ENCODE measurements around the gene ARSJ. TPM values are rescaled to one million over a fixed set of nuclear protein-coding genes. Genes with fewer than 3 reads are reported as not detected.

ARSJ gene
- total RNA-seq, 1 donor, result 24.6 TPM

- no peak overlapping the region for H3K4me3 ChIP-seq (ENCODE audit: insufficient read depth, low read length)
- H3K79me2 ChIP-seq (ENCODE audit: insufficient read depth, low read length), result peaks cover 69% of the 10 kb centered on the region
- H3K27me3 ChIP-seq (ENCODE audit: insufficient read depth, low read length), result no peaks in the 10 kb centered on the region
- no peak overlapping the region for H3K27ac ChIP-seq (ENCODE audit: low read depth, low read length)
- no peaks in the 10 kb centered on the region for H3K9me3 ChIP-seq (ENCODE audit: low read depth, low read length)
- no peak for TF ChIP-seq CTCF (IDR thresholded peaks at IDR 0.05; ENCODE audit: extremely low read depth, low read depth, low read length)
- peaks cover 23% of the 10 kb centered on the region for H3K36me3 ChIP-seq (ENCODE audit: insufficient read depth, low read length)
- no peak overlapping the region for H2AFZ ChIP-seq (ENCODE audit: low read length)
- no peak for DNase-seq (ENCODE audit: insufficient read length, low spot score, missing footprints)
- H3K4me2 ChIP-seq (ENCODE audit: insufficient read depth, low read length), result no peak overlapping the region
- no peaks in the 10 kb centered on the region for H4K20me1 ChIP-seq (ENCODE audit: insufficient read depth, low read length)
- peaks cover 54% of the 10 kb centered on the region for H3K4me1 ChIP-seq (ENCODE audit: insufficient read depth, low read length)
Observed at GRCh38 chr4:113962719-113963265, 16.7 kb downstream of the ARSJ start.

- H4K20me1 ChIP-seq (ENCODE audit: insufficient read depth, low read length), result no peaks in the 10 kb centered on the region
- H3K4me2 ChIP-seq (ENCODE audit: insufficient read depth, low read length), result no peak overlapping the region
- no peak overlapping the region for H3K4me3 ChIP-seq (ENCODE audit: insufficient read depth, low read length)
- H3K27ac ChIP-seq (ENCODE audit: low read depth, low read length), result peak overlapping the region; percentile 89
- H3K4me1 ChIP-seq (ENCODE audit: insufficient read depth, low read length), result peaks cover 48% of the 10 kb centered on the region
- TF ChIP-seq CTCF (IDR thresholded peaks at IDR 0.05; ENCODE audit: extremely low read depth, low read depth, low read length), result no peak
- peaks cover 22% of the 10 kb centered on the region for H3K36me3 ChIP-seq (ENCODE audit: insufficient read depth, low read length)
- H2AFZ ChIP-seq (ENCODE audit: low read length), result no peak overlapping the region
- no peaks in the 10 kb centered on the region for H3K27me3 ChIP-seq (ENCODE audit: insufficient read depth, low read length)
- peaks cover 68% of the 10 kb centered on the region for H3K79me2 ChIP-seq (ENCODE audit: insufficient read depth, low read length)
- DNase-seq (ENCODE audit: insufficient read length, low spot score, missing footprints), result no peak
- H3K9me3 ChIP-seq (ENCODE audit: low read depth, low read length), result no peaks in the 10 kb centered on the region
Observed at GRCh38 chr4:113962016-113962347, 17.5 kb downstream of the ARSJ start.

- DNase-seq (ENCODE audit: insufficient read length, low spot score, missing footprints), result no peak
- Histone ChIP-seq H3K9me3 (ENCODE audit: low read depth, low read length) (no peaks in the 10 kb centered on the region), H4K20me1 (ENCODE audit: insufficient read depth, low read length) (no peaks in the 10 kb centered on the region), H3K79me2 (ENCODE audit: insufficient read depth, low read length) (peaks cover 70% of the 10 kb centered on the region), H3K4me3 (ENCODE audit: insufficient read depth, low read length) (no peak overlapping the region), H2AFZ (ENCODE audit: low read length) (no peak overlapping the region), H3K27me3 (ENCODE audit: insufficient read depth, low read length) (no peaks in the 10 kb centered on the region), H3K36me3 (ENCODE audit: insufficient read depth, low read length) (peaks cover 29% of the 10 kb centered on the region), H3K4me2 (ENCODE audit: insufficient read depth, low read length) (peak overlapping the region; percentile 22), H3K4me1 (ENCODE audit: insufficient read depth, low read length) (peaks cover 51% of the 10 kb centered on the region), H3K27ac (ENCODE audit: low read depth, low read length) (peak overlapping the region; percentile 89)
- TF ChIP-seq CTCF (IDR thresholded peaks at IDR 0.05; ENCODE audit: extremely low read depth, low read depth, low read length), result no peak
Observed at GRCh38 chr4:113960684-113961321, 18.6 kb downstream of the ARSJ start.

- peaks cover 75% of the 10 kb centered on the region for H3K79me2 ChIP-seq (ENCODE audit: insufficient read depth, low read length)
- H3K27ac ChIP-seq (ENCODE audit: low read depth, low read length), result peak overlapping the region; percentile 89
- no peak for DNase-seq (ENCODE audit: insufficient read length, low spot score, missing footprints)
- H3K4me2 ChIP-seq (ENCODE audit: insufficient read depth, low read length), result peak overlapping the region; percentile 79
- peaks cover 61% of the 10 kb centered on the region for H3K4me1 ChIP-seq (ENCODE audit: insufficient read depth, low read length)
- no peak overlapping the region for H2AFZ ChIP-seq (ENCODE audit: low read length)
- no peak for TF ChIP-seq CTCF (IDR thresholded peaks at IDR 0.05; ENCODE audit: extremely low read depth, low read depth, low read length)
- H3K27me3 ChIP-seq (ENCODE audit: insufficient read depth, low read length), result no peaks in the 10 kb centered on the region
- H4K20me1 ChIP-seq (ENCODE audit: insufficient read depth, low read length), result no peaks in the 10 kb centered on the region
- no peak overlapping the region for H3K4me3 ChIP-seq (ENCODE audit: insufficient read depth, low read length)
- H3K9me3 ChIP-seq (ENCODE audit: low read depth, low read length), result no peaks in the 10 kb centered on the region
- peaks cover 34% of the 10 kb centered on the region for H3K36me3 ChIP-seq (ENCODE audit: insufficient read depth, low read length)
Observed at GRCh38 chr4:113959539-113959937, 19.9 kb downstream of the ARSJ start.

Measured in osteoblast (primary cell).